ENCODE data around the gene FIBP. TPM values are rescaled to one million over a fixed set of nuclear protein-coding genes. Genes with fewer than 3 reads are reported as not detected.
A peak's percentile ranks its signal among the peaks of the same experiment; 100 is the strongest.

FIBP gene
- total RNA-seq (10 to 100 TPM; 27.7 to 42.5 (median 37.0) TPM), polyA plus RNA-seq (10 to 100 TPM; 32.2 to 73.9 (median 44.1) TPM)
- long read RNA-seq, donor 1, transcript FIBP-202 (10 exons, 1,248 nt): major isoform, 28 of 35 reads
- long read RNA-seq, donor 1, partial matches to known transcripts: 2 of 35 reads
- long read RNA-seq, donor 1, other reads (novel, unspliced or antisense): 0 of 35 reads
- long read RNA-seq, donor 2, transcript FIBP-202 (10 exons, 1,248 nt): major isoform, 41 of 50 reads
- long read RNA-seq, donor 2, partial matches to known transcripts: 1 of 50 reads
- long read RNA-seq, donor 2, other reads (novel, unspliced or antisense): 4 of 50 reads

DNA sequence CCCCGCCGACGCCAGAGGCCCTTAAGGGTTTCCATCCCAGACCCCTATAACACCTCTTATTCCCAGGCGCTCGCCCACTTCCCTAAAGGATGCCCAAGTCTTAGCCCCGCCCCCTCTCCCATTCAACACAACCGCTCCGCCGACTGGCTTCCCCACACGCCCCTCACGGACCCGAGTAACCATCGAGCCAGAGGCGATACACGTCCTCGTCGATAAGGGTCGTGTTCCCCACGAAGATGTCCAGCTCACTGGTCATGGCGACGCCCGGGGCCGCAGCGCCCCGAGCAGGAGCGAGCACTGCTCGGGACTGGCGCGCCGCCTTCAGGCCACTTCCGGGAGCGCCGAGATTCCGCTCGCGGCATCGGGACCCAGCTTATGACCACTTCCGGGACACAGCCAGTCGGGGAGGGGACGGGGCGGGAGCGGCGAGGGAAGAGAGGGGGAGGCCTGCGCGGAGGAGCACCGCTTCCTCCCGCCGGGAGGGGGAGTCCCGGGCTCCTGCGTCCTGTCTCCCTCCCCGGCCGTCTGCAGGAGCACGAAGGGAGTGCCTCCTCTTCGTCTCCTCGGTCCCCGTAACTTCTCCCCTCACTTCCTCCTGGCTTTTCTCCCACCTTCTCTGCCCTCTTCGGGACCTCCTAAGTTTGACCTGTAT is at the start of gene FIBP:
FIBP (minus strand) TSS at position 309 of the 652 bp plus-strand sequence; CDS start at position 256, 53 bp downstream.
- peak; percentile 82 to 86 (median 84) for ATAC-seq
- Histone ChIP-seq H3K4me3 (peak within 1 kb of the TSS; percentile 75), H3K4me1 (peaks cover 26% of the 10 kb centered on the region), H3K27me3 (ENCODE audit: insufficient read depth in 3 of 3, low read length in 2 of 3) (no peaks in the 10 kb centered on the region), H3K27ac (peak within 1 kb of the TSS; percentile 97), H3K36me3 (ENCODE audit: insufficient read depth in 1 of 2, low read depth in 1 of 2) (peaks cover 8 to 37% of the 10 kb centered on the region in 2 donors), H3K9me3 (no peaks in the 10 kb centered on the region)
- peak; percentile 73 for TF ChIP-seq CTCF (IDR thresholded peaks at IDR 0.05)
- peak; percentile 98 to 99 for DNase-seq
- intact Hi-C loops (cut with DNase I): loop anchor here (1.0 to 5.0 kb wide), 2 partner anchors 31 to 74 kb away; partner anchors contain the start of genes SART1 (in 2 of the 2), C11orf68 (in 1 of the 2) and DRAP1 (in 1 of the 2)
- WGBS, 3 donors: 0% methylated on average over 42 to 57 of the region's 57 CpGs

GRCh38 chr11:65937766-65938165 is 49.5 kb upstream of the FIBP start:
- no peak for ATAC-seq
- Histone ChIP-seq H3K27ac (no peak overlapping the region), H3K9me3 (no peaks in the 10 kb centered on the region), H3K4me1 (no peaks in the 10 kb centered on the region), H3K36me3 (ENCODE audit: insufficient read depth in 1 of 2, low read depth in 1 of 2) (no peaks in the 10 kb centered on the region), H3K27me3 (ENCODE audit: insufficient read depth in 3 of 3, low read length in 2 of 3) (peaks cover 0 to 6% (median 0%) of the 10 kb centered on the region in 3 donors), H3K4me3 (no peak overlapping the region)
- no peak for TF ChIP-seq CTCF (IDR thresholded peaks at IDR 0.05)
- intact Hi-C loops (cut with DNase I): no loop called here
- WGBS, 3 donors: 36 to 60% (median 43%) methylated on average over 4 of the region's 4 CpGs
- no peak for DNase-seq

- 34 to 58% (median 40%) methylated on average over 3 to 4 of the region's 4 CpGs for WGBS, 3 donors
- no peak for DNase-seq
- Histone ChIP-seq H3K36me3 (ENCODE audit: insufficient read depth in 1 of 2, low read depth in 1 of 2) (no peaks in the 10 kb centered on the region), H3K27ac (no peak overlapping the region), H3K27me3 (ENCODE audit: insufficient read depth in 3 of 3, low read length in 2 of 3) (peaks cover 0 to 6% (median 0%) of the 10 kb centered on the region in 3 donors), H3K4me3 (no peak overlapping the region), H3K9me3 (no peaks in the 10 kb centered on the region), H3K4me1 (no peaks in the 10 kb centered on the region)
- no peak for ATAC-seq
- TF ChIP-seq CTCF (IDR thresholded peaks at IDR 0.05): no peak
- intact Hi-C loops (cut with DNase I): no loop called here
These were observed 45.7 kb upstream of the FIBP start for GRCh38 chr11:65934014-65934413.

DNA sequence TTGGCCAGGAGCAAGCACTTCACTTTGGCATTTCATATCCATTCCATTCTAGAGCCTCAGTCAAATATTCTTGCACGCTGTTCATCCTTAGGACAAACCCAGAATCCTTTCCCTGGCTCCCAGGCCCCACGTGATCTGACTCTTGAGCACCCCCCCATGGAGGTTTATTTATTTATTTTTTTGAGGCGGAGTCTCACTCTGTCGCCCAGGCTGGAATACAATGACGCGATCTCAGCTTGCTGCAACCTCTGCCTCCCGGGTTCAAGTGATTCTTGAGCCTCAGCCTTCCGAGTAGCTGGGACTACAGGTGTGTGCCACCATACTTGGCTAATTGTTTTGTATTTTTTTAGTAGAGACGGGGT is 44.3 kb upstream of the FIBP start:
- WGBS, 3 donors: 33 to 42% (median 33%) methylated on average over 9 of the region's 9 CpGs

More for the DNA sequence above, 44.3 kb upstream of the FIBP start:
- ATAC-seq: peak in 3 of 4 donors; percentile 59 to 83 (median 77)
- Histone ChIP-seq H3K4me1 (no peaks in the 10 kb centered on the region), H3K27ac (no peak overlapping the region), H3K27me3 (ENCODE audit: insufficient read depth in 3 of 3, low read length in 2 of 3) (peaks cover 0 to 6% (median 0%) of the 10 kb centered on the region in 3 donors), H3K36me3 (ENCODE audit: insufficient read depth in 1 of 2, low read depth in 1 of 2) (no peaks in the 10 kb centered on the region), H3K9me3 (no peaks in the 10 kb centered on the region), H3K4me3 (no peak overlapping the region)
- intact Hi-C loops (cut with DNase I): no loop called here
- DNase-seq: no peak
- TF ChIP-seq CTCF (IDR thresholded peaks at IDR 0.05): no peak

All from psoas muscle (tissue), 8 donors.